DMS 273 treated with DMSO at 0.1 percent for 48 hours (cell line): ENCODE measurements around the gene CDK14.

Experiments used
- DNase-seq: peaks from one replicate; lab custom pipeline; 2025; lab: John Stamatoyannopoulos, UW

CDK14 gene

GRCh38 chr7:90681336-90682022 lies 85.4 kb downstream of the CDK14 start:
- DNase-seq = no peak

GRCh38 chr7:90686146-90686545 lies 90.0 kb downstream of the CDK14 start:
- DNase-seq = no peak

- DNase-seq = no peak
Observed at GRCh38 chr7:90688810-90689209, 92.7 kb downstream of the CDK14 start.

GRCh38 chr7:90689260-90689659 lies 93.1 kb downstream of the CDK14 start:
- no peak for DNase-seq

GRCh38 chr7:90690159-90690858 lies 94.2 kb downstream of the CDK14 start:
- no peak for DNase-seq

GRCh38 chr7:90692396-90692795 lies 96.3 kb downstream of the CDK14 start:
- no peak for DNase-seq

- DNase-seq = no peak
Observed at GRCh38 chr7:90692947-90693346, 96.8 kb downstream of the CDK14 start.

GRCh38 chr7:90693939-90694338 lies 97.8 kb downstream of the CDK14 start:
- no peak for DNase-seq

GRCh38 chr7:90698616-90699015 lies 102.5 kb downstream of the CDK14 start:
- no peak for DNase-seq

- no peak for DNase-seq
Observed at GRCh38 chr7:90701021-90701420, 104.9 kb downstream of the CDK14 start.

- DNase-seq = no peak
Observed at GRCh38 chr7:90701771-90702170, 105.7 kb downstream of the CDK14 start.

GRCh38 chr7:90705391-90706071 lies 109.4 kb downstream of the CDK14 start:
- DNase-seq = no peak

GRCh38 chr7:90706072-90706716 lies 110.1 kb downstream of the CDK14 start:
- DNase-seq = no peak

- DNase-seq = no peak
Observed at GRCh38 chr7:90708841-90709317, 112.8 kb downstream of the CDK14 start.

- DNase-seq = no peak
Observed at GRCh38 chr7:90709501-90710465, 113.7 kb downstream of the CDK14 start.

- DNase-seq = no peak
Observed at GRCh38 chr7:90710466-90710850, 114.3 kb downstream of the CDK14 start.

GRCh38 chr7:90713628-90714027 lies 117.5 kb downstream of the CDK14 start:
- DNase-seq = no peak

GRCh38 chr7:90715067-90715466 lies 118.9 kb downstream of the CDK14 start:
- DNase-seq = no peak

- no peak for DNase-seq
Observed at GRCh38 chr7:90717296-90718060, 121.4 kb downstream of the CDK14 start.

- DNase-seq = no peak
Observed at GRCh38 chr7:90719155-90719554, 123.0 kb downstream of the CDK14 start.
